K562 (cell line): Measurements from ENCODE around the gene CRHR1. TPM values are rescaled to one million over a fixed set of nuclear protein-coding genes. Genes with fewer than 3 reads are reported as not detected.

Experiments used
- ATAC-seq: fragments of 200-7000 bp; cut with Tn5 transposase; 3 replicates; pipeline ENCODE4 v1.9.1; 2020; ENCODE audit warnings: moderate library complexity
- BruUV-seq: library from RNA; stranded (reverse); fragments of 400-500 nt; replicated peaks from 2 replicates; lab custom pipeline; 2021; lab: Mats Ljungman, UMichigan
- CTCF ChIA-PET: fragments of 300-600 bp; formaldehyde crosslinking; extraction: SDS; loops from one replicate; lab custom pipeline; 2021; ENCODE audit warnings: low intra/inter-chr PET ratio; lab: Yijun Ruan, JAX
- POLR2A ChIA-PET: fragments of 300-600, 350-650 bp; sonication (Branson Sonifier 250); formaldehyde crosslinking; extraction: SDS; loops from one replicate; lab custom pipeline; 2021; ENCODE audit warnings: antibody characterized with exemption, inconsistent platforms; lab: Yijun Ruan, JAX
- DNase-seq, 4 experiments: peaks; one replicate each; pipeline versions ENCODE4 v3.0.0 to v3.0.0-alpha.2; 2011 to 2018; ENCODE audit warnings: low spot score in 3 of 4, mixed read lengths in 3 of 4; ENCODE audit errors: extremely low read depth in 1 of 4
- FAIRE-seq: peaks from 2 replicates; lab custom pipeline; 2011; peaks lifted over from hg19 to GRCh38; lab: Jason Lieb, UNC
- H2AFZ ChIP-seq: 2 replicates; pipeline ENCODE4 v1.6.0; 2011; ENCODE audit warnings: low read depth, low read length, control low read depth, inconsistent platforms
- H3K27ac ChIP-seq: fragments of 200-600 bp; 3 replicates; pipeline ENCODE4 v1.8.0; 2011; ENCODE audit warnings: low read depth, mild to moderate bottlenecking, control low read depth, inconsistent platforms, low read length, moderate library complexity, mixed read lengths; ENCODE audit errors: extremely low read depth
- H3K27me3 ChIP-seq, 2 experiments: fragments of 300-600 bp in 1 of 2; 2 replicates in 1 of 2; 3 replicates in 1 of 2; pipeline versions ENCODE4 v1.6.0 to v1.8.0; 2011; ENCODE audit warnings: inconsistent platforms in 2 of 2, low read length in 2 of 2, mild to moderate bottlenecking in 1 of 2, mixed read lengths in 1 of 2, moderate library complexity in 1 of 2; ENCODE audit not compliant: control insufficient read depth in 2 of 2, insufficient read depth in 2 of 2
- H3K36me3 ChIP-seq: fragments of 300-600 bp; 3 replicates; pipeline ENCODE4 v1.8.0; 2011; ENCODE audit warnings: mild to moderate bottlenecking, low read length, inconsistent platforms; ENCODE audit not compliant: control insufficient read depth, insufficient read depth
- H3K4me1 ChIP-seq, 2 experiments: fragments of 200-600 bp in 1 of 2; replicated peaks in 1 of 2; 2 replicates in 1 of 2; 3 replicates in 1 of 2; pipeline versions ENCODE4 v1.5.1 to v1.8.0; 2011; ENCODE audit warnings: inconsistent platforms in 2 of 2, low read length in 2 of 2, mild to moderate bottlenecking in 1 of 2, mixed read lengths in 1 of 2, moderate library complexity in 1 of 2; ENCODE audit not compliant: control insufficient read depth in 2 of 2, insufficient read depth in 2 of 2
- H3K4me2 ChIP-seq: 2 replicates; pipeline ENCODE4 v1.6.1; 2011; ENCODE audit warnings: low read length, control low read depth, inconsistent platforms, mixed read lengths; ENCODE audit not compliant: insufficient read depth
- H3K4me3 ChIP-seq: fragments of 200-600 bp; sonication (generic), shearing (Covaris generic); 2 replicates; pipeline ENCODE4 v1.5.1; 2016; ENCODE audit warnings: control low read depth, inconsistent platforms
- H3K79me2 ChIP-seq: fragments of 200-600 bp; 3 replicates; pipeline ENCODE4 v1.8.0; 2011; ENCODE audit warnings: low read length, inconsistent platforms; ENCODE audit not compliant: control insufficient read depth, insufficient read depth
- H3K9ac ChIP-seq, 2 experiments: 2 replicates each; pipeline versions ENCODE4 v1.6.0 to v1.6.1; 2011; ENCODE audit warnings: low read depth in 2 of 2, low read length in 2 of 2, control low read depth in 1 of 2, inconsistent platforms in 1 of 2, mild to moderate bottlenecking in 1 of 2, mixed read lengths in 1 of 2; ENCODE audit not compliant: insufficient read depth in 1 of 2
- H3K9me1 ChIP-seq: one replicate; pipeline ENCODE4 v1.6.0; 2011; ENCODE audit warnings: inconsistent platforms, mild to moderate bottlenecking, low read length, moderate library complexity; ENCODE audit not compliant: control insufficient read depth, insufficient read depth
- H3K9me3 ChIP-seq: replicated peaks from 2 replicates; pipeline ENCODE4 v1.5.1; 2011; ENCODE audit warnings: low read depth, low read length, inconsistent platforms; ENCODE audit not compliant: control insufficient read depth, insufficient read depth
- H4K20me1 ChIP-seq: replicated peaks from 2 replicates; pipeline ENCODE4 v1.6.1; 2011; ENCODE audit warnings: low read length, inconsistent platforms, mixed read lengths; ENCODE audit not compliant: control insufficient read depth, insufficient read depth
- ARNT ChIP-seq, 2 experiments: fragments of 450-650 bp; IDR thresholded peaks; 2 replicates each; pipeline ENCODE4 v1.6.1; 2016; ENCODE audit warnings: mild to moderate bottlenecking in 1 of 2
- PCBP2 ChIP-seq: fragments of 200-400 bp; formaldehyde crosslinking; IDR thresholded peaks from 2 replicates; pipeline ENCODE4 v1.6.1; 2018; ENCODE audit warnings: low read length, low read depth, mild to moderate bottlenecking, moderate library complexity; ENCODE audit not compliant: poor library complexity, severe bottlenecking
- RBM14 ChIP-seq: fragments of 200-400 bp; formaldehyde crosslinking; IDR thresholded peaks from 2 replicates; pipeline ENCODE4 v1.6.1; 2018; ENCODE audit warnings: low read depth, mild to moderate bottlenecking, low read length, moderate library complexity, borderline replicate concordance; ENCODE audit not compliant: insufficient read depth
- SNIP1 ChIP-seq: fragments of 450-650 bp; IDR thresholded peaks from 2 replicates; pipeline ENCODE4 v1.7.1; 2017; ENCODE audit warnings: low read depth, mild to moderate bottlenecking
- TEAD2 ChIP-seq: fragments of 450-650 bp; IDR thresholded peaks from 2 replicates; pipeline ENCODE4 v1.6.1; 2016; ENCODE audit warnings: missing genetic modification characterization, control low read depth, missing compliant biosample characterization
- ZNF24 ChIP-seq: fragments of 450-650 bp; IDR thresholded peaks from 2 replicates; pipeline ENCODE4 v1.6.1; 2016
- ZNF280B ChIP-seq: fragments of 250-450 bp; sonication (Bioruptor Pico); IDR thresholded peaks from 2 replicates; pipeline ENCODE4 v1.5.1; 2021; ENCODE audit warnings: mild to moderate bottlenecking
- ZNF586 ChIP-seq: fragments of 450-650 bp; formaldehyde crosslinking; conservative IDR thresholded peaks from 2 replicates; pipeline ENCODE4 v1.4.0; 2020; ENCODE audit warnings: mild to moderate bottlenecking, moderate library complexity
- WGBS: fragments of 100-300 bp; shearing (Covaris generic); methylation state at CpG from one replicate; pipeline ENCODE4 v1.1.6; 2016; ENCODE audit warnings: low coverage, mixed read lengths; ENCODE audit not compliant: insufficient coverage; ENCODE audit errors: missing lambda C conversion rate; 5-methylcytosine and 5-hydroxymethylcytosine counted together
- in situ Hi-C: fragments of 300-500 bp; cut with MboI; formaldehyde crosslinking; loops from 4 replicates; pipeline ENCODE4 v1.15.0; 2018; ENCODE audit warnings: inconsistent platforms, mixed read lengths
- intact Hi-C: fragments of 100-400 bp; cut with micrococcal nuclease; formaldehyde crosslinking; loops from 2 replicates; pipeline ENCODE4 v1.14.2; 2022
- polyA plus RNA-seq, 8 experiments: library from polyadenylated mRNA; depleted of rRNA in 4 of 8; stranded (reverse) in 5 of 8; unstranded in 3 of 8; fragments of >200 nt; fragmentation: Nextera tagmentation in 2 of 8; fragmentation: Illumina TruSeq in 1 of 8; extraction: Ambion mirVana in 2 of 8; extraction: Trizol in 1 of 8; gene quantifications; 2 replicates each; pipeline versions ENCODE4 v1.2.1 to v1.2.3, GENCODE V29; 2011 to 2014; ENCODE audit warnings: inconsistent platforms in 1 of 8, missing spikeins in 1 of 8
- total RNA-seq, 7 experiments: library from RNA; depleted of rRNA in 6 of 7; stranded (reverse); fragments of >200 nt in 6 of 7; fragmentation: Illumina TruSeq in 2 of 7; extraction: Trizol in 2 of 7; gene quantifications; 2 replicates each; pipeline versions ENCODE4 v1.2.1 to v1.2.3, GENCODE V29; 2011 to 2021; ENCODE audit warnings: low replicate concordance in 1 of 7
- TF ChIP-seq, protein P1 (sequence below): sonication (generic); formaldehyde crosslinking; IDR thresholded peaks from 2 replicates; pipeline ENCODE4 v1.8.0; 2023; ENCODE audit warnings: mild to moderate bottlenecking, missing genetic modification reagents
- TF ChIP-seq, protein P2 (sequence below): sonication (generic); formaldehyde crosslinking; IDR thresholded peaks from 2 replicates; pipeline ENCODE4 v1.8.0; 2022; ENCODE audit warnings: mild to moderate bottlenecking, missing genetic modification reagents

CRHR1 gene
- total and polyA plus RNA-seq, 9 of the 15 experiments (the other 6 are each of a cell fraction or from before 2014, with no cell fraction given) = 0.05 TPM; not detected in 8

- CTCF ChIA-PET = no interaction called here
- TF ChIP-seq SNIP1 (no peak), PCBP2 (peak; percentile 21), ZNF24 (0 out of 2 replicates have a peak, but pooled peaks have one; percentile 7), RBM14 (0 out of 2 replicates have a peak, but pooled peaks have one; percentile 46), ZNF280B (CRISPR knock-in tag) (no peak), TEAD2 (tag) (no peak), ARNT (IDR thresholded peaks at IDR 0.05) (no peak), ZNF586 (CRISPR knock-in tag) (no peak)
- TF ChIP-seq, protein P1, sequence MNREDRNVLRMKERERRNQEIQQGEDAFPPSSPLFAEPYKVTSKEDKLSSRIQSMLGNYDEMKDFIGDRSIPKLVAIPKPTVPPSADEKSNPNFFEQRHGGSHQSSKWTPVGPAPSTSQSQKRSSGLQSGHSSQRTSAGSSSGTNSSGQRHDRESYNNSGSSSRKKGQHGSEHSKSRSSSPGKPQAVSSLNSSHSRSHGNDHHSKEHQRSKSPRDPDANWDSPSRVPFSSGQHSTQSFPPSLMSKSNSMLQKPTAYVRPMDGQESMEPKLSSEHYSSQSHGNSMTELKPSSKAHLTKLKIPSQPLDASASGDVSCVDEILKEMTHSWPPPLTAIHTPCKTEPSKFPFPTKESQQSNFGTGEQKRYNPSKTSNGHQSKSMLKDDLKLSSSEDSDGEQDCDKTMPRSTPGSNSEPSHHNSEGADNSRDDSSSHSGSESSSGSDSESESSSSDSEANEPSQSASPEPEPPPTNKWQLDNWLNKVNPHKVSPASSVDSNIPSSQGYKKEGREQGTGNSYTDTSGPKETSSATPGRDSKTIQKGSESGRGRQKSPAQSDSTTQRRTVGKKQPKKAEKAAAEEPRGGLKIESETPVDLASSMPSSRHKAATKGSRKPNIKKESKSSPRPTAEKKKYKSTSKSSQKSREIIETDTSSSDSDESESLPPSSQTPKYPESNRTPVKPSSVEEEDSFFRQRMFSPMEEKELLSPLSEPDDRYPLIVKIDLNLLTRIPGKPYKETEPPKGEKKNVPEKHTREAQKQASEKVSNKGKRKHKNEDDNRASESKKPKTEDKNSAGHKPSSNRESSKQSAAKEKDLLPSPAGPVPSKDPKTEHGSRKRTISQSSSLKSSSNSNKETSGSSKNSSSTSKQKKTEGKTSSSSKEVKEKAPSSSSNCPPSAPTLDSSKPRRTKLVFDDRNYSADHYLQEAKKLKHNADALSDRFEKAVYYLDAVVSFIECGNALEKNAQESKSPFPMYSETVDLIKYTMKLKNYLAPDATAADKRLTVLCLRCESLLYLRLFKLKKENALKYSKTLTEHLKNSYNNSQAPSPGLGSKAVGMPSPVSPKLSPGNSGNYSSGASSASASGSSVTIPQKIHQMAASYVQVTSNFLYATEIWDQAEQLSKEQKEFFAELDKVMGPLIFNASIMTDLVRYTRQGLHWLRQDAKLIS (CRISPR knock-in tag) = no peak
- TF ChIP-seq, protein P2, sequence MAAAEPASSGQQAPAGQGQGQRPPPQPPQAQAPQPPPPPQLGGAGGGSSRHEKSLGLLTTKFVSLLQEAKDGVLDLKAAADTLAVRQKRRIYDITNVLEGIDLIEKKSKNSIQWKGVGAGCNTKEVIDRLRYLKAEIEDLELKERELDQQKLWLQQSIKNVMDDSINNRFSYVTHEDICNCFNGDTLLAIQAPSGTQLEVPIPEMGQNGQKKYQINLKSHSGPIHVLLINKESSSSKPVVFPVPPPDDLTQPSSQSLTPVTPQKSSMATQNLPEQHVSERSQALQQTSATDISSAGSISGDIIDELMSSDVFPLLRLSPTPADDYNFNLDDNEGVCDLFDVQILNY (CRISPR knock-in tag) = no peak
Measured at GRCh38 chr17:45783593-45784292, 377 bp upstream of the CRHR1 start.

More at GRCh38 chr17:45783593-45784292, 377 bp upstream of the CRHR1 start:
- H3K4me2 ChIP-seq = no peak overlapping the region
- H3K79me2 ChIP-seq = no peaks in the 10 kb centered on the region
- intact Hi-C loops = no loop called here
- no peaks in the 10 kb centered on the region for H3K36me3 ChIP-seq
- no peak for FAIRE-seq
- no peak overlapping the region for H3K9ac ChIP-seq
- POLR2A ChIA-PET = interaction anchor here (0.9 kb wide), 1 partner anchor 16 kb away, joined by 3 read pairs; no protein-coding TSS in a partner anchor
- H3K4me3 ChIP-seq = no peak overlapping the region
- WGBS = 15% methylated on average over 32 of the region's 64 CpGs
- no TSS peak for BruUV-seq
- H3K27me3 ChIP-seq = peaks cover 38 to 70% of the 10 kb centered on the region in 2 experiments
- H2AFZ ChIP-seq = no peak overlapping the region
- in situ Hi-C loops = no loop called here
- peaks cover 4 to 24% of the 10 kb centered on the region in 2 experiments; a peak in 4 of 5 replicates for H3K4me1 ChIP-seq
- no peaks in the 10 kb centered on the region for H3K9me1 ChIP-seq
- ATAC-seq = no peak
- no peak overlapping the region for H3K27ac ChIP-seq
- no peaks in the 10 kb centered on the region for H3K9me3 ChIP-seq
- DNase-seq = peak in 3 of 4 experiments; percentile 12 to 70 (median 66)
- peaks cover 9% of the 10 kb centered on the region for H4K20me1 ChIP-seq
